HG03439 (cell line): ENCODE results near the gene PCGF1.

Experiments
- ATAC-seq: cut with Tn5 transposase; IDR thresholded peaks from one replicate; pipeline ENCODE4 v1.9.1; 2021; ENCODE audit warnings: mild to moderate bottlenecking, moderate library complexity; ENCODE audit not compliant: unreplicated experiment

Gene PCGF1

GRCh38 chr2:74507145-74507925 lies at the start of gene PCGF1:
Gene PCGF1, minus strand, starts transcription at chr2:74507695. Its CDS starts 27 bp downstream, at chr2:74507668.
- peak; percentile 91 for ATAC-seq

- no peak for ATAC-seq
Observed at GRCh38 chr2:74556831-74557370, 49.4 kb upstream of the PCGF1 start.

DNA sequence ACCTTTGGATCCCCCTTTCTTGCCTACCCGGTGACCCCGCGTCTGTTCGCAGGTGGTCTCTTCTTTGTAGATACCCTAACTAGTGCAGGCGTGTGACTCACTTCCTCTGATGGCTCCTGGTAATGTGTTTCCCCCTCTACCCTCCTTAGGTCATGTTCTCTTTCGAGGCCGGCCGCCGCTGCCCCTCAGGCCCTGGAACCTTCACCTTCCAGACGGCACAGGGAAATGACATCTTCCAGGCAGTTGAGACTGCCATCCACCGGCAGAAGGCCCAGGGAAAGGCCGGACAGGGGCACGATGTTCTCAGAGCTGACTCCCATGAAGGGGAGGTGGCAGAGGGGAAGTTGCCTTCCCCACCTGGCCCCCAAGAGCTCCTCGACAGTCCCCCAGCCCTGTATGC lies 48.7 kb upstream of the PCGF1 start:
- ATAC-seq, result no peak

GRCh38 chr2:74555610-74556103 lies 48.2 kb upstream of the PCGF1 start:
- ATAC-seq, result no peak

- ATAC-seq, result peak; percentile 40
Observed at GRCh38 chr2:74554820-74555531, 47.5 kb upstream of the PCGF1 start.

DNA sequence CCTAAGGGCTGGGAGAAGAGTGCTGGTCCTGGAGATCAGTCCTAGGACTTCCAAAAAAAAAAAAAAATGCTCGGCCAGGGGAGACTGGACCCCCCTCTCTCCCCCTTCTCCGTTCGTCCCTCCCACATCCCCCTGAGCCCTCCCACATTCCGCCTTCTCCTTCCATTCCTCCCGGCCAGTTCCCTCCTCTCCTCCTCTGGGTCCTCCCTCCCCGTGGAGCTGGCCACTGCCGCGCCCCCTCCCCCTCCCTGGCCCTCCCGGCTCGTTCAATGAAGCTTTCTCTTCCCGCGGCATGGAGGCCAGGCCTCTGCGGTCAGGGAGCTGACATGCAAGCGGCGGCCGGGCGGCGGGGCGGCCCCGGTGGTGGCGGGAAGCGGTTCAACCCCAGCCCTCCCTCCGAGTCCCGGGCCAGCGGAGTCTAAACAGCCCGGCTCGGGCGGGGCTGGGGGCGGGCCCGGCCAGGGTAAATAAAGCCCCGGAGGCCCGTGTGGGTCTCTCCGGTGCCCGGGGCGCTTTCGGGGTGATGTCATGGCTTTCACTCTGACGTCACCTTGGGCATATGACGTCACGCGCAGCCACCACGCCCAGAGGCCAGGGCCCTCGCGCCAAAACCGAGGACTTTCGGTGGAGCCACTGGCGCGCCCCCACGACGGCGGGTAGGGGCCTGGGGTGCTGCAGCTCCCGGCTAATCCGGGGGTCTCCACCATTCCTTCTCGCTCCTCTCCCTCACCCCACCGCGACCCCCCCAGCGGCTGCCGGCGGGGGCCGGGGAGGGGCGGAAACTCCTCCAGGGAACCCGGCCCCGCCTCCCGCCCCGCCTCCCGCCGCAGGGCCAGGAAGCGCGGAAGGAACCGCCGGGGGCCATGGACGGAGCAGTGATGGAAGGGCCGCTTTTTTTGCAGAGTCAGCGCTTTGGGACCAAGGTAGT lies 46.7 kb upstream of the PCGF1 start, which contains the start of the genes DOK1 and LOXL3:
Gene DOK1, plus strand, starts transcription at position 829 of the 928 bp plus-strand sequence. Its CDS starts 35 bp downstream, at position 864.
Gene LOXL3, minus strand, starts transcription at position 51 of the 928 bp plus-strand sequence. CDS start 1,308 bp downstream, outside the sequence.
- ATAC-seq, result peak; percentile 53

DNA sequence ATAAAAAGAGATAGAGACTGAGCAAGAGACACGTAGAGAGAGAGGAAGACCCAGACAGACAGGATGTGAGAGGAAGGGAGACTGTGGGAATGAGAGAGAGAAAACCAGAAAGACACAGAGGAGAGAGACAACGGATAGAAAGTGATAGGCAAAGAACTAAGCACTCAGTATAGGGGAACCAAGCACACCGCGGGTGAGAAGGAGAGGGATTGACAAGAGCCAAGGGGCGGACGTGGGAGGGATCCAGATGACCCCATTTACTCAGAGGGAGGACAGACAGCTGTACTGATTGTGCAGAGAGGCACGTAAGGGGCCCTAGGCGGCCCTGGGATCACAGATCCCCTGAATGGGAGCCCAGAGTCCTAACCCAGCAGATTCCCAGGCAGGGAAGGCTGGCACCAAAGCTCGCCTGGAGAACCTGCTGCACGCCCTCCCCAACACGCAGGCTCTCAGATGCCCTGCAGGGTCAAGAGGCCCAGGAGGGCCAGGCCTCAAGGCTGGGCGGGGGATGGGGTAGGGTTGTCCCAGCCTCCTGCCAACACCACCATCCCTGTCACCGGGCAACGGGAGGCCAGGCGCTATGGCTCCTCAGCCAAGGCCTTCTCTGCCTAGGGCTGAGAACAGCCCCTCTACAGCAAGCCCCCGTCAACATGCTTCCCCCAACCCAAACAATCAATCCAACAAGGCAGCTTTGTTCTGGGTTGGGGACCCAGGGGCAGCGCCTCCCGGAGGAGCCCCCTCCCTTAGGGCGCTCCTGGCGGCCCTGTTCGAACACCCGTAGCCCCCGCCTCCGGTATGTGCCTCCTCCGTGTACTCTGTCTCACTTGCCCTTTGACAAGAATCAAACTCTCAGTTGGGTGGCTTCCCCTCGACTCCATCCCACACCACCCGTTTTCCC lies 45.7 kb upstream of the PCGF1 start:
- no peak for ATAC-seq

- no peak for ATAC-seq
Observed at GRCh38 chr2:74551942-74552913, 44.7 kb upstream of the PCGF1 start.

DNA sequence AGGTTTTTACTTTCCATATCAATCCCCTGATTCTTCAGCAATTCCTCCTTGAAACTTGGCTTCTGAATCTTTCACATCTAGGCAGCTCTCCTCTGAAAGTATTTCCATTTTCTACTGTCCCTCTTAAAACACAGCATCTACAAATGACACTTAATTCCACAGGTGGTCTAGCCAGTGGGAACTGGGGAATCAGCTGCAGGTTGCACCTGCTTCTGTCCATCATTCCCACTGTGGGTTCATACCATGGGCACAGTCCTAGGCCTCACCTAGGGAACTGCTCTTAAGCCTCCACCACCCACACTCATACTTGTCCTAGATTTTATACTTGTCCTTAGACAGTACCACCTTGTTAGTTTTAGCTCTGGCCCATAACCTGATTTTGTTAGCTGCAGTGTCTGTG lies 44.0 kb upstream of the PCGF1 start:
- no peak for ATAC-seq

DNA sequence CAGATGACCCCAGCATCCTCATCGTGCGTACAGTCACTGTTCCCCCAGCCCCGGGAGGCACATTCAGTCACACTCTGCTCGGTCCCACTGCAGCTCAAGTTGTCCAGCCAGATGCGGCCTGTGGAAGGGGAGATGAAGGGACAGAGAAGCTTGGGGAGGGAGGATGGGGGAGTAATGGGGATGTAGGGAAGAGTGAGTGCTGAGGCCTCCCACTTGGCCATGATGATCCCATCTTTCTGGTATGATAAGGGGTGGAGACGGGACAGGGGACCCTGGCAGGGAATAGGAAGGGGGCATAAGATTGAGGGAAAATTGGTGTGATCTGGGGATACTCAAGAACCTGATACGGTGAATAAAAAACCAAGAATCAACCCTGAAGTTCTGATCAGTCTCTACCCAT lies 42.7 kb upstream of the PCGF1 start:
- ATAC-seq, result no peak

GRCh38 chr2:74548900-74549826 lies 41.7 kb upstream of the PCGF1 start:
- ATAC-seq, result no peak

DNA sequence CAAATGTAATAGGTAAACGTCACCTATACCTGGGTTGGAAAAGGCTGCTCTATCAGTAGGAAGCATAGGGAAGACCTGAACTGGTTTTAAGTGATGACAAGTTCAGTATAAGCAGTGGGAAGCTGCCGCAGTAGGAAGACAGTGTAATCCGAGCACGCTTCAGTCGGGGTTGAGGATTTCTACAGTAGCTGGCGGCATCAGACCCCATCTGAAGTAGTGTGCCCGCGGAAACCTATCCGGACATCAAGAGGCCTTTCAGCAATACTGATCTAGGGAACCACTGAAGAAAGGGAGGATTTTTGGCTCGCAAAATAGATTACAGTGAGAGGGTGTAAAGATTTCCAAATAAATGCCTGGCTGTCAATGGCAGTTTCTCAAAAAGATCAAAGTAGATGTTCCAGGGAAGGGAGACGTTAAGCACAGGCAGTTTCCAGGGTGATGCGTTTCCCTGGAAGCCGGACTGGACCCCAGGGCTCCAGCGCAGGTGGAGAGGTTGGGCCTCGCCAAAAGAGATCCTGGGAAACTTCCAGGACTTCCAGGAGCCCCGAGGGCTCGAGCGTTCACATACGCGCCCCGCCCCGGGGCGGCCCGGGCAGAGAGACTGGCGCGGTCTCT lies 40.9 kb upstream of the PCGF1 start:
- no peak for ATAC-seq

- ATAC-seq, result no peak
Observed at GRCh38 chr2:74546004-74546403, 38.5 kb upstream of the PCGF1 start.

- no peak for ATAC-seq
Observed at GRCh38 chr2:74544634-74545033, 37.1 kb upstream of the PCGF1 start.

GRCh38 chr2:74542978-74543377 lies 35.5 kb upstream of the PCGF1 start:
- no peak for ATAC-seq

DNA sequence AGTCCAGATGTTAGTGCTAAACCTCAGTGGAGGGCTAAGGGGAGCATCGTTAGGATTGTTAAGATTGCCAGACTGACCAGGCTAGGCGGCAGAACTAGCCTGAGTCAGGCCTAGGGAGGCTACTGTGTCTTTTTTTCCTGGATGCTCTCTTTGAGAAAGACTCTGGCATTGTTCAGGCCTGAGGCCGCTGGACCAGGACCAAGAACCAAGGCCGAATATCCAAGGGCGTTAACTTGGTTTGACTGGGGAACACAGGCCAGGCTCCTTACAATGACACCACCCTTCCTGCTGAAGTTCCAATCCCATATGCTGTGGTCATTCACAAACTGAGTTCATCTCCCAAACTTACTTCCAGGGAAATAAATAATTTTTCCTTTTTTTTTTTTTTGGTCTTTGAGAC lies 32.8 kb upstream of the PCGF1 start:
- no peak for ATAC-seq

DNA sequence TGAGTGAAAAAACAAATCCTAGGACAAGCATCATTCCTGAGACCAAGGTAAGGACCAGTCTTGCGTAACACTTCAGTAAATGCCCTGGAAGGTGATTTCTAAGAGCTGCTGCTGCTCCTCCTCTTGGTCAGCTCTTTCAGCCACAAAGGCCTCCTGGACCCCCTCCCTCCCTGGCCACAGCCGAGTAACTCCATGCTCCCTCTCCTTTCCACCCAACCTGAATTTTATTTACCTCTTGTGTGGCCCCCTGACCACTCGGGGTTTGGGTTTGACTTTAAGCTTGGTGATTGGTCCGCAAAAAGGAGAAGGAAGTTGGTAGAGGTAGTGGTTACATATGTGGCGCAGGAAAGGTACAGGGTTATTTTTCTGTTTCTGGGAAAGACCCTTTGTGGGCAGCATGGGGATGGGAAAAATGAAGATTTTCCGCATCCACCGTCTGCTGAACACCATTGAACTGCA lies 31.4 kb upstream of the PCGF1 start:
- ATAC-seq, result no peak
